GM21576 (cell line): ENCODE data around the gene RNASE7.
"Not testable (repeated sequence)": the region's sequence is repeated elsewhere in the genome, so short reads cannot be mapped to it uniquely, and the experiment has no call there.

Experiments
- ATAC-seq: cut with Tn5 transposase; IDR thresholded peaks from one replicate; pipeline ENCODE4 v1.9.1; 2021; ENCODE audit warnings: mild to moderate bottlenecking, moderate library complexity; ENCODE audit not compliant: unreplicated experiment

RNASE7 gene, protein sequence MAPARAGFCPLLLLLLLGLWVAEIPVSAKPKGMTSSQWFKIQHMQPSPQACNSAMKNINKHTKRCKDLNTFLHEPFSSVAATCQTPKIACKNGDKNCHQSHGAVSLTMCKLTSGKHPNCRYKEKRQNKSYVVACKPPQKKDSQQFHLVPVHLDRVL

DNA sequence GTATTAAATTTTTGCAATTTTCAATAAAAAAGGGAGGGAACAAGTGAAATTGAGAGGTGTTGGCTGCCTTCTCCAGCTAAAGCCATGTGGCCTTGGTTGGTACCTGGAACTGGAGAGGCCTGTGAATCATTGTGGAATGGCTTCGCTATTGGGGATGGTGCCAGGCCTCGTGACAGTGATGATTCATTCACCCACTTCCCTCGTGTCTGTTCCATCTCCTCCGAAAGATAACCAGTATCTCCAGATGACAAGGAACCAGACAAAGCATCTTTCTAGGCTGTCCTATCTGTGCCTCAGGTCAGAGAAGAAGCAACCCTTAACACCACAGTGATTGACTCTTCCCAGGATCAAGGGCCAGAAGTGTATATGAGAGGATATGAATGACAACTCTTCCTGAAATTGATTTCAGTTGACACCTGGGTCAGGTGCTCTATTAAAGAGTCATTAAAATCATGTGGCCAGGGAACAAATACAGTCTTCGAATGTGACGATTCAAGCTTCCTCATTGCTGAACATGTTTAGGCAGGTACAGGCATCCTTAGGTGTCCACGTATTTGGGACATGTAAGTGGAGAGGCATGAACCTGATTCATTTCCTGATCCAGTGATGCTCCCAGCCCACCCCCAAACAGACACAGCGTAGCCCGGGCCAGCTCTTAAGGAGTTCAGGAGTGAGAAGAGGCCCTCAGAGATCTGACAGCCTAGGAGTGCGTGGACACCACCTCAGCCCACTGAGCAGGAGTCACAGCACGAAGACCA, at the start of gene RNASE7:
RNASE7 (plus strand) TSS at position 687 of the 758 bp plus-strand sequence. CDS start 631 bp downstream, outside the sequence.
- ATAC-seq = no peak

- no peak for ATAC-seq
Observed at GRCh38 chr14:20996521-20996920, 45.6 kb upstream of the RNASE7 start.

DNA sequence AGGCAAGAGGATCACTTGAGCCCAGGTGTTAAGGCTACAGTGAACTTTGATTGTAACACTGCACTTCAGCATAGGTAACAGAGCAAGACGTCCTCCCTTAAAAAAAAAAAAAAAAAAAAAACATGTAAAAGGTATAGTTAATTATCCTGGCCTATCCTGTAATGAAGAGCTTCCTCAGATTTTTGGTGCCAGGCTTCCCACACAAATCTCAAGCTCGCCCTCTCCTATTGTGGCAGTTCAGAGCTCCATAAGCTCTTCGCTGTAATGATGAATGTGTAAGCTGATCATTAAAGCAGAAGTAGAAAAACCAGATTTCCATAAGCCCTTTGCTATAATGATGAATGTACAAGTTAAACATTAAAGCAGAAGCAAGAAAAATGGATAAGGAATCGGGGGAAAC, 45.0 kb upstream of the RNASE7 start:
- no peak for ATAC-seq

GRCh38 chr14:20997564-20997963, 44.6 kb upstream of the RNASE7 start:
- no peak for ATAC-seq

DNA sequence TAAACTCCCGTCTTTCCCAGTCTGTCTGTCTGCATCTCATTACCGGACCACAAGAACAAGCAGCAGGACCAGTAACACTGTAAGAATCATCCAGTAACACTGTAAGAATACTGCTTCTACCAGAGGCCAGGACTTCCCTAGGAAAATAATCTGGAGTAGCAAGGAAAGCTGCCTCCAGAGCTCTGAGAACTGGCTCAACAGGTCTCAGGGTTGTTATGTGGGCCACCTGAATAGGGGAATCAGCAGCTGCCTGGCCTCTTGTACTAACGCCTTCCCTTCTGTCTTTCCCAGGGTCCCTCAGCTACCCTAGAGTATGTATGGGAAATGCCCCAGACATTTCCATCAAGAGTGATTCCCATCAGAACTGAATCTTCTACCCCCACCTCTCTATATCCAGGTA, 44.0 kb upstream of the RNASE7 start:
- ATAC-seq = no peak

GRCh38 chr14:20998674-20999366, 43.3 kb upstream of the RNASE7 start, which contains the start of gene SLC39A2:
Gene SLC39A2, plus strand, starts transcription at chr14:20999293. Its CDS starts 154 bp downstream, at chr14:20999447.
- no peak for ATAC-seq

DNA sequence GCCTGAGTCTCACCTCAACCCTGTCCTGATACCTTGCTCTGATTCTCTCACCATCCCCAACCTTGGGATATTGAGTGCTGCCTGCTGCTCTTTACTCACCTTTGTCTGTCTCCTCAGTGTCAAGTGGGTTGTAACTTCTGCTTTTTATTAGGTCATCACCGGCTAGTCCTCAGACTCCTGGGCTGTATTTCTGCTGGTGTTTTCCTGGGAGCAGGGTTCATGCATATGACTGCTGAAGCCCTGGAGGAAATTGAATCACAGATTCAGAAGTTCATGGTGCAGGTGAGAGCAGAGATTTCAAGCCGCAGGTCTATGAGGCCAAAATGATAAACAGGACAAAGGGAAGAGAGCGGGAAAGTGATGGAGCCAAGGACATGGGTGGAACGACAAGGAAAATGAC, 42.6 kb upstream of the RNASE7 start:
- ATAC-seq = no peak

DNA sequence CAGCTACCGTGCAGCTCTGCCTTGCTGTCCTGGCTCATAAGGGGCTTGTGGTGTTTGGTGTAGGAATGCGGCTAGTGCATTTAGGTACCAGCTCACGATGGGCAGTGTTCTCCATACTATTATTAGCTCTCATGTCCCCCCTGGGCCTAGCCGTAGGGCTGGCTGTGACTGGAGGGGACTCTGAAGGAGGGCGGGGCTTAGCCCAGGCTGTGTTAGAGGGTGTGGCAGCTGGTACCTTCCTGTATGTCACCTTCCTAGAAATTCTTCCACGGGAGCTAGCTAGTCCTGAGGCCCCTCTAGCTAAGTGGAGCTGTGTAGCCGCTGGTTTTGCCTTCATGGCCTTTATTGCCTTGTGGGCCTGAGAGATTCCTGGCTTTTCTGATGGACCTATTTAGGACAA, 40.9 kb upstream of the RNASE7 start:
- no peak for ATAC-seq

DNA sequence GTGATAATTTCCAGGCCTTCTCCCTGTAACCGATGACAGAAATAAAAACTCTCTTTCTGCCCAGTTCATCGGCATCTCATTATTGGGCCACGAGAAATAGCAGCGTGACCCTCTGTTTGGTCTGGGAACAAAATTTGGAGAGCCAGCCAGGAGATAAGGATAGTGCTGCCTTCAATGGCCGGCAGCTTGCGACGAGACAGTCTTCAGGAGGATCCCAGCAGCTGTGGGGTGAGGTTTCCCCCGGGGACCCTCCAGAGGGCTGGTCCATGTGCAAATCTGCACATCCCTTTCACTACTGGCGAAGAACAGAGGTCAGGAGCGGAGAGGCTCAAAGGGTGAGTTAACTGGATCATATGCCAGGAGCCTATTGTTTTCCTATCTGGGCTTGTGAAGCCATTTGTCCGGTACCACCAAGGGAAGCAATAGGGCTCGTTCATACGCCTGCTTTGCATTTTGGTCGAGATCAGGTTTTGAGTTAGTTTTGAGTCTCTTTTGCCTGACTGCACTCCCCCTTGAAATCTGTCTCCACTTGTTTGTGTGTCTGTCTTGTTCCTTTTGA, 38.3 kb upstream of the RNASE7 start:
- ATAC-seq = no peak

DNA sequence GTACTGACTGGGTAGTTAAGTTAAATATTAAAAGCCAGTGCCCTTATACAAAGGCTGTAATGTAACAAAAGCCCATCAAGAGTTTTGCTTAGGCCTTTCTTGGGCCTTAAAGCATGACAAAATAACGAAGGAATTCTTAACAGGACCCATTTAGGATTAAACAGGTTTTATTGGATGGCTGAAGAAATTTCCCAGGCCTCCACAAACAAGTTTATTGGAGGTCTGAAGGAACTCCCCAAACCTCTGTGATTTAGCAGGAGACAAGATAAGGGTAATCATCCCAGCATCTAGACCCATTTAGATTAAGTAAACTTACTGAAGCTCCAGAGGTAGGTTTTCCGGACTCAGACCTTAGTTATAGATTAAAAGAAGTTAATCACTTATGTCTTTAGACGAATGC, 32.4 kb upstream of the RNASE7 start:
- not testable (repeated sequence) for ATAC-seq

GRCh38 chr14:21011136-21011535, 31.0 kb upstream of the RNASE7 start:
- ATAC-seq = no peak

- ATAC-seq = peak; percentile 46
Observed at GRCh38 chr14:21014761-21015190, 27.4 kb upstream of the RNASE7 start.

- no peak for ATAC-seq
Observed at GRCh38 chr14:21015312-21015711, 26.9 kb upstream of the RNASE7 start.

DNA sequence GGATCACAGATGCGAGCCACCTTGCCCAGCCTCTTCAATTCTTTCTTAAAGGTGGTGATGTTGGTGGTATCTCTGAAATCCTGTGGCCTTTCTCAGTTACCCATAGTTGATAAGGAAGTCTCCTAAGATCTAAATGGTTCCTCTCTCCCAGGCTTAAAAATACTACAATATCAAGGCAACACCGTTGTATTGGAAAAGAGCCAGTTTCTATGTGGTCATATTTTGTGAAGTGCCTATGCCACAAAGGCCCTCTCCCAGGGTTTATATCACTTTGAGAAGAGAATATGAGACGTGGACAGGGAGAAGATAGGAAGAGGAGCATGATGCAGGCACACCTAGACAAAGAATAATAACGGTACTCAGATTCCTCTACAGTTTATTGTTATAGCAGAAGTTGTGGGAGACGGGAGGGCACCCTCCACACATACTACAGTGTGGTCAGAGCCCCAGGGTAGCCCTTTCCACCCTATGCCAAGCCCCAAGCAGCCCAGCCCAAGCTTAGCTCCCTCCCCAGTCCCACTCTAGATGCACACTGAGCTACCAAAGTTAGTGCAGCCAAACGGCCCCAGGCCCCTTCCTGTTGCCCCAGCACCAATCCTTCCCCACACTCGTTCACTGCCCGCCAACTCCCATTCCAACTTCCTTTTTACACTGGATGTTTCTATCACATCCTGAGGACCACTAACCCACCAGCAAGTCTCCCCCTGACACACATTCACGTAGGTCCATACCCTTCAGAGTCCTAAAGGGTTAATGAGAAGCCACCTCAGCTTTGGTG, 25.6 kb upstream of the RNASE7 start:
- no peak for ATAC-seq

GRCh38 chr14:21017528-21018245, 24.5 kb upstream of the RNASE7 start:
- ATAC-seq = no peak

DNA sequence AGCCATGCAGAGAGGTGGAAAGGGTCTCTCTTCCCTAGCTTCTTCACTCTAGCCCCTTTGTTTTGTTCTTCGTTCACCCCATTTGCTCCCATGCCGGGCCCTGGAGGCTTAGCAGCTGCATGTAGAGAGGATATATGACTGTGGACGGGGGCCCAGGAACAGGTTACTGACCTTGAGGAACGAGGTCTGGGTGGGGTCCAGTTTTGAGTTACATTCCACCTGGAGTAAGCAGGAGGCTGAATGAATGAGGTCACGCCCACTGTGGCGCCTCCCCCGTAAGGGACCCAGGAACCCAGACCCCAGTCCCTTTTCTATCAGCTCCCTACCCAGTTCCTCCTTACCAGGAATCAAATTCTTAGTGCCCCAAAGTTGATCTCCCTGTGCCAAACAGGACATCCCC, 23.9 kb upstream of the RNASE7 start:
- no peak for ATAC-seq

DNA sequence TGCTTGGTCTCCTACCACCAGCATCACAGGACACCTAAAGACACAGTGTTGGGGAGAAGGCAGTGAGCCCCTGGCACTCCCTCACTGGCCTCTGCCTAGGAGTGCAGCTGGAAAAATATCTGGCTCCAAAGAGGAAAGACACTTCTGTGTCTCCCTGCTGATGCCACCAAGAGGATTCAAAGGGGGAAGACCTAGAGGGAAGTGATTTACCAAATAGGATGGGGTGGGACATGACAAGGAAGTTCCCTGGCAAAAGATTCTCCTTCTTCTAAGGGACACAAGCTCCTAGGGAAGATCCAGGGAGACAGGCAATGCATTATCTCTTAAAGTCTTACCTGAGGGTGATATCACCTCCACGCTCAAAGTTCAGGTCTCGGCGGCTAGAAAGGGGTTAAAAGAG, 23.4 kb upstream of the RNASE7 start:
- ATAC-seq = no peak

- ATAC-seq = no peak
Observed at GRCh38 chr14:21019366-21019765, 22.8 kb upstream of the RNASE7 start.

- no peak for ATAC-seq
Observed at GRCh38 chr14:21020977-21021545, 21.1 kb upstream of the RNASE7 start.

- ATAC-seq = no peak
Observed at GRCh38 chr14:21022686-21023085, 19.5 kb upstream of the RNASE7 start.
